ENCODE results near the gene SFI1.
A peak's percentile ranks its signal among the peaks of the same experiment; 100 is the strongest.
"Not testable (repeated sequence)": the region's sequence is repeated elsewhere in the genome, so short reads cannot be mapped to it uniquely, and the experiment has no call there.

The SFI1 gene

GRCh38 chr22:31635638-31636306 lies 139.4 kb downstream of the SFI1 start:
- no peak for DNase-seq (ENCODE audit: low spot score)

- no peak for DNase-seq (ENCODE audit: low spot score)
These were observed 141.1 kb downstream of the SFI1 start for GRCh38 chr22:31637447-31637890.

- DNase-seq (ENCODE audit: low spot score) = no peak
These were observed 141.7 kb downstream of the SFI1 start for GRCh38 chr22:31637891-31638618.

GRCh38 chr22:31639436-31640039 lies 143.2 kb downstream of the SFI1 start:
- no peak for DNase-seq (ENCODE audit: low spot score)

GRCh38 chr22:31646186-31647019 lies 150.1 kb downstream of the SFI1 start:
- DNase-seq (ENCODE audit: low spot score) = no peak

GRCh38 chr22:31647066-31647465 lies 150.7 kb downstream of the SFI1 start:
- no peak for DNase-seq (ENCODE audit: low spot score)

- no peak for DNase-seq (ENCODE audit: low spot score)
These were observed 151.4 kb downstream of the SFI1 start for GRCh38 chr22:31647523-31648320.

GRCh38 chr22:31650391-31650790 lies 154.1 kb downstream of the SFI1 start:
- no peak for DNase-seq (ENCODE audit: low spot score)

- DNase-seq (ENCODE audit: low spot score) = no peak
These were observed 155.3 kb downstream of the SFI1 start for GRCh38 chr22:31651664-31652063.

- no peak for DNase-seq (ENCODE audit: low spot score)
These were observed 155.8 kb downstream of the SFI1 start for GRCh38 chr22:31652088-31652487.

GRCh38 chr22:31652911-31653684 lies 156.8 kb downstream of the SFI1 start:
- no peak for DNase-seq (ENCODE audit: low spot score)

- DNase-seq (ENCODE audit: low spot score) = no peak
These were observed 157.6 kb downstream of the SFI1 start for GRCh38 chr22:31653944-31654343.

GRCh38 chr22:31654408-31654807 lies 158.1 kb downstream of the SFI1 start:
- no peak for DNase-seq (ENCODE audit: low spot score)

- no peak for DNase-seq (ENCODE audit: low spot score)
These were observed 162.9 kb downstream of the SFI1 start for GRCh38 chr22:31659246-31659645.

GRCh38 chr22:31660860-31661341 lies 164.6 kb downstream of the SFI1 start:
- not testable (repeated sequence) for DNase-seq (ENCODE audit: low spot score)

GRCh38 chr22:31661851-31662667 lies 165.7 kb downstream of the SFI1 start, which contains the start of gene PISD:
TSS of gene PISD (minus strand) at chr22:31662215. CDS start at chr22:31662208, 7 bp downstream.
- peak; percentile 91 for DNase-seq (ENCODE audit: low spot score)

- no peak for DNase-seq (ENCODE audit: low spot score)
These were observed 166.3 kb downstream of the SFI1 start for GRCh38 chr22:31662668-31663037.

Data from HuH-7.5 (cell line).